GM12865 (cell line): ENCODE measurements around the gene CYP26B1.

ENCODE experiments used
- DNase-seq: peaks from one replicate; pipeline ENCODE4 v3.0.0; 2010; ENCODE audit warnings: low read depth
- H3K4me3 ChIP-seq: 2 replicates; pipeline ENCODE4 v1.5.1; 2011; ENCODE audit warnings: mild to moderate bottlenecking, low read depth, low read length, control low read depth
- CTCF ChIP-seq: IDR thresholded peaks from 2 replicates; pipeline ENCODE4 v1.5.1; 2011; ENCODE audit warnings: low read length, control low read depth, low read depth, inconsistent platforms; ENCODE audit not compliant: insufficient read depth; ENCODE audit errors: missing control alignments

CYP26B1 gene

GRCh38 chr2:72181616-72182015 is 34.0 kb upstream of the CYP26B1 start:
- no peak for TF ChIP-seq CTCF
- no peak for DNase-seq
- no peak overlapping the region for H3K4me3 ChIP-seq

- no peak overlapping the region for H3K4me3 ChIP-seq
- no peak for DNase-seq
- no peak for TF ChIP-seq CTCF
Observed at GRCh38 chr2:72180351-72180750, 32.7 kb upstream of the CYP26B1 start.

- DNase-seq = no peak
Observed at GRCh38 chr2:72178551-72178950, 30.9 kb upstream of the CYP26B1 start.

GRCh38 chr2:72176281-72176680 is 28.6 kb upstream of the CYP26B1 start:
- DNase-seq = no peak
- no peak overlapping the region for H3K4me3 ChIP-seq
- TF ChIP-seq CTCF = no peak

More at GRCh38 chr2:72178551-72178950, 30.9 kb upstream of the CYP26B1 start:
- TF ChIP-seq CTCF = no peak
- H3K4me3 ChIP-seq = no peak overlapping the region

- no peak for TF ChIP-seq CTCF
- DNase-seq = no peak
- no peak overlapping the region for H3K4me3 ChIP-seq
Observed at GRCh38 chr2:72175636-72176035, 28.0 kb upstream of the CYP26B1 start.

GRCh38 chr2:72173640-72174321 is 26.1 kb upstream of the CYP26B1 start:
- TF ChIP-seq CTCF = no peak
- no peak for DNase-seq
- no peak overlapping the region for H3K4me3 ChIP-seq

- TF ChIP-seq CTCF = no peak
- no peak for DNase-seq
- no peak overlapping the region for H3K4me3 ChIP-seq
Observed at GRCh38 chr2:72172478-72172877, 24.8 kb upstream of the CYP26B1 start.
